T-helper 2 cell (primary cell): Measurements from ENCODE around the gene UXS1.
A peak's percentile ranks its signal among the peaks of the same experiment; 100 is the strongest.
"Not testable (repeated sequence)": the region's sequence is repeated elsewhere in the genome, so short reads cannot be mapped to it uniquely, and the experiment has no call there.

Experiments used
- DNase-seq, 5 experiments: peaks; one replicate each; pipeline versions ENCODE4 v3.0.0 to v3.0.0-alpha.2; 2012 to 2022
- total RNA-seq, 2 donors: gene quantifications; one replicate each; lab custom pipeline; 2026; lab: John Stamatoyannopoulos, UW

Gene UXS1
- total RNA-seq: 48.3 to 62.2 reads per million in 2 donors

DNA sequence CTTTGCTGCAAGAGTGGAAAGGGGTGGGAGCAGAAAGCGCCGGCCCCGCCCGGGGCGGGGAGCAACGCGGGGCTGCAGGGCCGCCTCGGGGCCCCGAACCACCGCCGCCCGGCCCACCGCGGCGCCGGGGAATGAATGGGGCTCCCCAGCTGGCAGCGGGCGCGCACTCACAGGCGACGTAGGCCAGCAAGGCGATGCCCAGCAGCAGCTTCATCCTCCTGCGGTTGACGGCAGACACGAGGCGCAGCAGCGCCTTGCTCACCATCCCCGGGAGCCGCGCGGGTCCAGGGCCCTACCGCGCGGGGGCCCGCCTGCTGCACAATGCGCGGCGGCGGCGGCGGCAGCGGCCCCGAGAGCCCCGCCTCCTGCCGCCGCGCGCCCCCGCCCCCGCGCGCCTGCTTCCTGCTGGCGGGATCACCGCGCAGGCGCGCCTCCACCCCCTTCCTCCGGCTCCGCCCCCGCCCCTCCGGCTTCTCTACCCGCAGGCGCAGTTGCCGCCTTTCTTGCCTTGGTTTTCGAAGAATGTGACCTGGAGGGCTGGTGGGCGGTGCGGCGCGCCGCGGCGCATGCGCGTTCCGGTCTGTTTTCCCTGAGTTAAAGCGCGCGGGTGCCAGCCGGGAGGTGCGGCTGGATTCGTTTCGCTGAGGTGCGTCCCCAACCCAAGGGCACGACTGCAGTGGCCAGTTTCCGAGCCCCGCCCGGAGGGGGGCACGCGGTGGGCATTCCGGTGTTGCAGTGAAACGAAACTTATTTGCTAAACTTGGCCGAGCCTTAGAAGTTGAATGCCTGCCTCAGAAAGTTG is at the start of gene UXS1:
TSS of gene UXS1 (minus strand) at position 325 of the 802 bp plus-strand sequence. CDS start at position 265, 60 bp downstream.
- peak; percentile 96 to 98 (median 97) for DNase-seq

- not testable (repeated sequence) for DNase-seq
Measured at GRCh38 chr2:106239491-106239890, 45.4 kb upstream of the UXS1 start.

DNA sequence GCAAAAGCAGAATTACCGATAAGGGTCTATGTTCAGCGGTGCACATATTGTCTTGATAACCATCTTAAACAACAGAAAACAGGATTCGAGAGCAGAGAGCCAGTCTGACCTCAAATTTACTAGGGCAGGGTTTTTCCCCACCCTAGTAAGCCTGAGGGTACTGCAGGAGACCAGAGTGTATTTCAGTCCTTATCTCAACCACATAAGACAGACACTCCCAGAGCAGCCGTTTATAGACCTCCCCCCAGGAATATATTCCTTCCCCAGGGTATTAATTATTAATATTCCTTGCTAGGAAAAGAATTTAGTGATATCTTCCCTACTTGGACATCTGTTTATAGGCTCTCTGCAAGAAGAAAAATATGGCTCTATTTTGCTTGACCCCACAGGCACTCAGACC is 41.3 kb upstream of the UXS1 start:
- peak in 1 of 5 experiments; percentile 2 for DNase-seq

DNA sequence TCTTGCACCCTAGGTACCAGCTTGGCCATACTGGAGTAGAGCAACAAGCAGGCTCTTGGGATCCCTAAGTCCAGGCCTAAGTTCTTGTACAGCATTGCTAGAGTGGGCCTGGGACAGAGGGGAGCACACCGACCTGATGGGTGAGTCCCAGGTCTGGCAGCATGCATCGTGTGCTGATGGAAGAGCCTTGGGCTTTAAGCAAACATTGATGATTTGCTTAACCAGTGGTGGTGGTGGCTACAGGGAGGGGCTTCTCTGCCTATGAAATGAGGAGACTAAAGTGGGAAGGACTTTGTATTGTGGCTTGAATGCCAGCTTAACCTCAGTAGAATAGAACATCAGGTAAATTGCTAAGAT is 39.2 kb upstream of the UXS1 start:
- DNase-seq: no peak

GRCh38 chr2:106232638-106233349 is 38.7 kb upstream of the UXS1 start:
- DNase-seq: no peak

DNA sequence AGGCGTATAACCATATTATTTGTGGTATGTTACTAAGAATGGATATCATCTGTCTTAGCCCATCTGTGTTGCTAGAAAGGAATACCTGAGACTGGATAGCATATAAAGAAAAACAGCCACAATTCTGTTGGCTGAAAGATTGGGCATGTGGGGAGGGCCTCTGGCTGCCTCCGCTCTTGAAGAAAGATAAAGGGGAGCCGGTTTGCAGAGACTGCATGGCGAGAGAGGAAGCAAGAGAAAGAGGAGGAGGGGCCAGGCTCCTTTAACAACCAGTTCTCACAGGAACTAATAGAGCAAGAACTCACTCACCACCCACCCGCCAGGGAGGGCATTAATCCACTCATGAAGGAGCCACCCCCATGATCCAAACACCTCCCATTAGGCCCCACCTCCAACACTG is 29.2 kb upstream of the UXS1 start:
- no peak for DNase-seq

- DNase-seq: not testable (repeated sequence)
Measured at GRCh38 chr2:106222057-106222456, 28.0 kb upstream of the UXS1 start.

- no peak for DNase-seq
Measured at GRCh38 chr2:106219813-106220212, 25.7 kb upstream of the UXS1 start.

DNA sequence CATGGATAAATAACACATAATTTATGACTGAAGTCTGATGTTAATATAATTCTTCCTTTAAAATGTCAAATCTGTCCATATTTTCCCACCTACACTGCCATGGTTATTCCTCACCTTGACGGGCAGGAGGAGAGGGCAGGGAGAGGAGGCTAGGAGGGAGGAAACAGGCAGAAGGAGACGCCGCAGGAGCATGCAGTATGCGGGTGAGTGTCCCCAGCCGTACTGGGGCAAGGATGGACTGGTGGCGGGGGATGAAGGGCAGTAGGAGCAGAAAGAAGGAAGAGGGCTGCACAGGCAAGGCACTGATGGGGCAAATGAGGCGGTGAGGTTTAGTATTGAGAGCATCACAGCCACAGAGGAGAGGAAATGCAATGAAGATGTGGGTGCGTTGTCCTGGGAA is 25.1 kb upstream of the UXS1 start:
- DNase-seq: not testable (repeated sequence)

GRCh38 chr2:106208874-106209273 is 14.8 kb upstream of the UXS1 start:
- DNase-seq: no peak

DNA sequence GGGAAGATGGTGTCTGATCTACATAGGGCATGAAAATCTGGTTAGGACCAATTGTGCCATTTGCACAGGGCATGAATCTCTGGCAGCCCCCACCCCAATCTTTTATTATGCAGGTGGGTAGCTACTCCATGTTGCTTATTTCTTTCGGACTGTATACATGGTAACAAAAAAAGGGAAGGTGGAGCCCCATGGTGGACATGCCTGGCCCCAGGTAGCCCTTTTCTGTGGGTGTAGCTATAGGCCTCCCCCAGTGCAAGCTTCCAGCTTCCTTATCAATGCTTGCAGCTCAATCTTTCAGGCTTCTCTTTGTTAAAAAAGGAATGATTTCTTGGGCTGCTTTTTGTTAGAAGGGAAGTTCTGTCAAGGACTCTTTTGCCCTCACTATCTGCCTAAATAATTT is 14.3 kb upstream of the UXS1 start:
- DNase-seq: no peak

GRCh38 chr2:106207246-106207645 is 13.1 kb upstream of the UXS1 start:
- no peak for DNase-seq

GRCh38 chr2:106205488-106205887 is 11.4 kb upstream of the UXS1 start:
- DNase-seq: peak in 1 of 5 experiments; percentile 81

GRCh38 chr2:106204551-106204950 is 10.4 kb upstream of the UXS1 start:
- DNase-seq: not testable (repeated sequence)

DNA sequence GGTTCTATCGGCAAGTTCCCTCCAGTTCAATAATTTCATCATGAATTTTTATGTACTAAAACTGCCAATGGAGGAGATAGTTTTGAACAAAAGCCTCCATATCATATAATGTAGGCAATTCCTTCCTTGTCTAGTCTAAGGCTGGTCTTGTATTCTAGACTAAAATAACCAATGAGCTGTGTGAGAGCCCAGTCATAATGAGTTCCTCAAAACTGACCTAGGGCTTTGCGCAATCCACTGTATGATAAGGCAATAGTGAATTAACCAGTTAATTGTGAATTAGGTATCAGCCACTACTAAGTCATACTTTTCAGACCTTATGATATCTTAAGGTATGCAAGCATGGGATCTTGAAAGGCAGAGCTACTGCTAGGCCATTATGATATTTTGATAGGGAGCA is 7.6 kb upstream of the UXS1 start:
- DNase-seq: no peak

DNA sequence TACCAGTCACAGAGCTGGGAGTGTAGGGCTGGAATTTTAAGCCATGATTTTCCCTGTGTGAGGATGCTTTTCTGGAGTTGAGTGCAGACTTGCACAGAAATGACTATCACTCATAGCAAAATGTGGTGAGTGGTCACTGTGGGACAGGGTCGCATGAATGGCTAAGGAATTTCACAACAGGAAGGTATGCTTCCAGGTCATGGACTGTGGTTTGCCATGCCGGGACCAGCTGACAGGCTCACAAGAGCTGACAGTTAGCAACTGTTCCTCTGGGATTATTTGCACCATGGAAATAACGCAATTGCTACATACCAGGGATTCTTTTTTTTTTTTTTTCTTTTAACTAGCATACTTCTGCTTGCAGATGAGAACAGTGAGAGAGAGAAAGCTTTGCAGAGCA is 3.8 kb upstream of the UXS1 start:
- no peak for DNase-seq

DNA sequence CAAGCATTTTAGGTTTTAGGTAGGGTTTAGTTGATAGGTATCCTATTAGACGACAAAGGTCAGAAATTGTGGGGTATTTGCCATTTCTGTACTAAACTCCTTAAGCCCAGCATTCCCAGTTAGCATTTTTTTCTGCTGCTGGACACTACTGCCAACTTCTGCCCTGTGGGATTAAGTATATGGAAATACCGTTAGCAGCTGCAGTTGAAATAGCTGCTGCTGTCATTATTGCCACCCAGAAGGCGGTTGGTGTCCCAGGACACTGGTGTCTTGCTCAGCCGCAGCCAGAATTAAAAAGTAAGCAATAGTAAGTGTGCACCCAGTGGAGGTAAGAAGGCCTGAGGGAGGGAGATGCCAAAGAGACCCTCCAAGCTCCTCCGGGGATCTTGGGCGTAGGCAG is 1.9 kb upstream of the UXS1 start:
- no peak for DNase-seq

GRCh38 chr2:106195456-106195855 is 1.4 kb upstream of the UXS1 start:
- no peak for DNase-seq

DNA sequence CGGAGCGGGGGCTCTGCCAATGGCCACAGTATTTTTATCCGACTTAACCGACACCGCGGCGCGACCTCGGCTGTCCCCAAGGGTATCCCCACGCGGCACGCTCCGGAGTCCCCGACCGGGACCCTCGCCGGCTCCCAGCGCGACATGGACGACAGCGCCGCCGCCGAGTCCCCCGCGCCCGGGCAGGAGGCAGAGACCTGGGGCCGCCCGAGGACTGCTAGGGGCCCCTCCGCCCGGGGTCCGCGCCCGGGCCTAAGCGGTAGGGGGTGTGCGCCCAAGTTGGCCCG is 468 bp downstream of the UXS1 start:
- no peak for DNase-seq

DNA sequence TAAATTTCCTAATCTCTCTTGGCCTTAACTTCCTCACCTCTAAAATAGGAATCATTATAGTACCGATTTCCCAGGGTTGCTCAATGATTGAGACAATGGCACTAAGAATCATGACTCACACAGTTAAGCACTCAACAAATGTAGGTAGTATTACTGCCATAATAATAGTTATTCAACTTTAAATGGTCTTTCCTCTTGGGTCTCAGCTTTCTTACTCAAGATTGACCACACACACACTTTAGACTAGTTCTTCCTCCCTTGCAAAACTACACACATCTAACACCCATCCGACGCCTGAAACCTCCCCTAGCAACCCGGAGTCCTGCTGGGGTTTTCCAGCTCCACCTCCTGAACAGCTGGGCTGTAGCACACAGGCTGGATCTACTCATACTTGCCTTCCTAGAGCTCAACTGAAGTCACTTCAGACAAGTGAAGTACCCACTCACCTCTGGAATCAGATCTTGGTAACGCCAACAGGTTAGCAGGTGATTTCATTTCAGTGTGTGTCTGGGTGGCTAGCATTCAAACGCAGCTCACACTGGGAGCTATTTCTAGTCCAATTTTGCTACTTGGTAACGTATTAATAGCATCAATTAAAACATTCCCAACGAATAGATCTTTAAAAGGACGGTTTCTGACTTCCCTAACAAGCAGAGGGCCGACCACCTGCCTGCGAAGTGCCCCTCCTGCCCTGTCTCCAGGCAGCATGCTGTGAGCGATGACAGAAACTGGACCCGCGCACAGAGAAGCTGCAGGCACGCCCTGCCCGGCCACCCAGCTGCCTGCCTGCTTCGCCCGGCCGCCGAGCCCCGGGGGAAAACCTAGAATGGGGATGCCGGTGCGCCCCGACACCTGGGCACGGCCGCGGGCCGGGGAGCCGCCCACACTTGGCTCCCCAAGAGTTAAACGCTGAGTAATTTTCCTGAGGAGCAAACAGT is 1.1 kb downstream of the UXS1 start:
- peak in 4 of 5 experiments; percentile 11 to 63 (median 28) for DNase-seq

DNA sequence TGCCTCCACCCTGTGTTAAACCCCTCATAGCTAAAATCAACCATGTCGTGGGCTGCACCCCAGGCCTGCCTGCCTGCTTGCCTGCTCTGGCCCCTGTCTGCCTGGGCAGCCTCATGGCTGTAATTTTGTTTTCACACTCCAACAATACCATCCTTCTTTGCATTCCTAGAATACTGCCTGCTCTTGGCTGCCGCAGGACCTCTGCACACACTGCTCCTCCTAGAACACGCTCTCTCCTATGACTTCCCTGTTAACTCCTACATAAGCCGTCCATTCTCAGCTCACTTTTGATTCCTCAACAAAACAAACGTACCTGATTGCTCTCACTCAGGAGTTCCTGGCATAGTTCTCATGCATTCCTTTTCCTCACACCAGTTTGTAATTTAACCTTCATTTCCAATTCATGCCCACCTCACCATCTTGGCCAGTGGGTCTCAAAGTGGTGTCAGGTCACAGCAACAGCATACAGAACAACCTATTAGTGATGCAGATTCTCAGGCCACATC is 2.5 kb downstream of the UXS1 start:
- DNase-seq: no peak

DNA sequence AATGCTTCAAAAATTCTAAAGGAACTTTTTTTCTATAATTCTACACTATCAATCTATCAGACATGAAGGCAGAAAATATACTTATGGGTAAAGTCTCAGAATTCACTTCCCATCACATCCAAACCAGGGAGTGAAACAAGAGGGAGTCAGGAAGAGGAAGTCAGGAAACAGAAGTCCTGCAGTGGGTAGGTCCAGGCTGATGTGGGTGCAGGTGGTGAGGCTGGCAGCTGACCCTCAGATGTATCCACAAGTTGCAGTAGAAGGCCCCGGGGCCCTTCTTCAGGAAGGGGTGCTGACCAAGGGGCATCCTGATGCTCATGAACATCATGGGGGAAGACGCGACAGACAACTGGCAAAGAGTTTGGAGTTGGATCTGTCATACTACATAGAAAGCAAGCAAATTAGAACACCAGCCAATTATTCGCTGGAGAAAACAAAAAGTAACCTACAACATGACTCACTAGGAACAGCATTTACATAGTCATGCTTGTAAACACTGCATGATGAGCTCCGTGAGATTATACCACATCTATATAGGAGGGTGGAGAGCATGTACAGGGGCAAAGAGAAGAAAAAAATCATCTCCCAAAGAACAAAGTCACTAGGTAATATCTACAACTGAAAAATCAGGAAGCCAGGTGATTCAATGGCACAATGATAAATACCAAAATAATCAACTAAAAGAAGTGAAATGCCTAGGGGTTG is 4.2 kb downstream of the UXS1 start:
- DNase-seq: no peak
